ENCODE results near the gene CFAP61.

DNA sequence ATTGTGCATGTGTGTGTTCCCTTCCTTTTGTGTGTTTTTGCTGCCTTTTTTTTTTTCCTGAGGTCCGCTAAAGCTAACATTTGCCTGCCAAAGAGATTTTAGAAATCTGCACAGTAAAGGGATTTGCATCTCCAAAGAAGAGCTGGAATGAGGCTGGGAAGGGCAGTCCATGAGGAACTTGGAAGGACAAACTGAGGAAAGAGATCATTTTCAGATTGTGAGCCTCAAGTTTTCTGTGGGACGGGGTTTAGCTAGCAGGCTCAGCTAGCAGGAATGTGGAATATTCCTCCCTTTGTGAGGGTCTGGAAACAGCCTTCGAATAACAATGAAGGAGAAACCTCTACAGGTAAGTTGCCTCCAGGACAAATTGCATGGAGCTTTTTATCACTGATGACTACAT lies 319.3 kb downstream of the CFAP61 start:
- TF ChIP-seq POLR2A (IDR thresholded peaks at IDR 0.05) (no peak), CTCF (IDR thresholded peaks at IDR 0.05) (no peak)

All from heart left ventricle (tissue), 13 donors.